KMS-11 (cell line): Measurements from ENCODE around the gene SPINT4.

Source experiments
- H2AFZ ChIP-seq: fragments of 200-600 bp; sonication (generic); 2 replicates; pipeline ENCODE4 v1.6.1; 2016; ENCODE audit warnings: antibody characterized with exemption, mixed run types, low read depth
- H3K27ac ChIP-seq: fragments of 200-600 bp; sonication (generic); 2 replicates; pipeline ENCODE4 v1.6.1; 2016; ENCODE audit warnings: mild to moderate bottlenecking, mixed run types
- H3K27me3 ChIP-seq: fragments of 200-600 bp; sonication (generic); 2 replicates; pipeline ENCODE4 v1.6.1; 2017; ENCODE audit warnings: mild to moderate bottlenecking, low read depth, mixed run types, moderate library complexity; ENCODE audit not compliant: insufficient read depth
- H3K36me3 ChIP-seq: fragments of 200-600 bp; sonication (generic); 2 replicates; pipeline ENCODE4 v1.6.1; 2017; ENCODE audit warnings: mild to moderate bottlenecking, mixed run types; ENCODE audit not compliant: insufficient read depth
- H3K4me1 ChIP-seq: fragments of 200-600 bp; sonication (generic); 2 replicates; pipeline ENCODE4 v1.6.1; 2016; ENCODE audit warnings: mild to moderate bottlenecking, low read depth, mixed run types; ENCODE audit not compliant: poor library complexity, severe bottlenecking
- H3K4me2 ChIP-seq: fragments of 200-600 bp; sonication (generic); 2 replicates; pipeline ENCODE4 v1.7.0; 2016; ENCODE audit warnings: mild to moderate bottlenecking, mixed run types
- H3K4me3 ChIP-seq: fragments of 200-600 bp; sonication (generic); IDR thresholded peaks from 2 replicates; pipeline ENCODE4 v1.6.1; 2017; ENCODE audit warnings: low read depth, low read length, mixed read lengths; ENCODE audit not compliant: insufficient read depth
- H3K79me2 ChIP-seq: fragments of 200-600 bp; sonication (generic); 2 replicates; pipeline ENCODE4 v1.6.1; 2016; ENCODE audit warnings: low read depth, mixed run types; ENCODE audit not compliant: insufficient read depth
- H3K9ac ChIP-seq: fragments of 200-600 bp; sonication (generic); 2 replicates; pipeline ENCODE4 v1.6.1; 2016; ENCODE audit warnings: mild to moderate bottlenecking, mixed run types
- H4K20me1 ChIP-seq: fragments of 200-600 bp; sonication (generic); 2 replicates; pipeline ENCODE4 v1.6.1; 2016; ENCODE audit warnings: mild to moderate bottlenecking, mixed run types; ENCODE audit not compliant: insufficient read depth
- TF ChIP-seq, protein P1 (sequence below): fragments of 200-600 bp; sonication (generic); conservative IDR thresholded peaks from 2 replicates; pipeline ENCODE4 v1.6.1; 2017; ENCODE audit warnings: low read depth, mild to moderate bottlenecking, antibody characterized with exemption, low read length, moderate library complexity, mixed read lengths

Gene SPINT4

GRCh38 chr20:45725134-45725533 lies 3.0 kb downstream of the SPINT4 start:
- H3K4me2 ChIP-seq, result no peak overlapping the region
- H3K4me3 ChIP-seq, result no peak overlapping the region

DNA sequence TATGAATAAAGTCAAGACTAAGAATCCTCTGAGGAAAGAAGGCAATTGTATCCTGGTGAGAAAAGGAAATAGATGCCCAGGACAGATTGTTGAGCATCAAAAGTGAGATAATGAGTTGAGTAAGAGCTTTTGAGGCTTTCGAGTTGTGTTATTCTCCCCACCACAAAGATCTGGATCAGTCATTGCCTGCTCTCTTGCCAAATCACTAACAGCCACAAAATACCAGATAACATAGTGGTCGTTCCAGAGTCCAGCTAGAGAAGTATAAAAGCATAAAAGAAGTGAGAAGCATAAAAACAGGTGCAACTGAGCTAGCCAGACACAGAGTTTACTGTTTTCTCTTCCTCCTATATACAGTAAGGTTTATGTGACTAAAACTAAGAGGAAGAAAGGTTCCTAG lies 4.9 kb downstream of the SPINT4 start:
- Histone ChIP-seq H3K4me3 (no peak overlapping the region), H3K9ac (no peak overlapping the region), H3K79me2 (no peaks in the 10 kb centered on the region), H3K4me2 (peak overlapping the region; percentile 26; the same call in 1 of the 2 replicates), H2AFZ (0 out of 2 replicates have a peak overlapping the region, but pooled peaks have one; percentile 2), H3K4me1 (peaks cover 27% of the 10 kb centered on the region), H4K20me1 (no peaks in the 10 kb centered on the region), H3K27ac (peak overlapping the region; percentile 27; the same call in 1 of the 2 replicates), H3K27me3 (no peaks in the 10 kb centered on the region), H3K36me3 (no peaks in the 10 kb centered on the region)
- TF ChIP-seq, protein P1, sequence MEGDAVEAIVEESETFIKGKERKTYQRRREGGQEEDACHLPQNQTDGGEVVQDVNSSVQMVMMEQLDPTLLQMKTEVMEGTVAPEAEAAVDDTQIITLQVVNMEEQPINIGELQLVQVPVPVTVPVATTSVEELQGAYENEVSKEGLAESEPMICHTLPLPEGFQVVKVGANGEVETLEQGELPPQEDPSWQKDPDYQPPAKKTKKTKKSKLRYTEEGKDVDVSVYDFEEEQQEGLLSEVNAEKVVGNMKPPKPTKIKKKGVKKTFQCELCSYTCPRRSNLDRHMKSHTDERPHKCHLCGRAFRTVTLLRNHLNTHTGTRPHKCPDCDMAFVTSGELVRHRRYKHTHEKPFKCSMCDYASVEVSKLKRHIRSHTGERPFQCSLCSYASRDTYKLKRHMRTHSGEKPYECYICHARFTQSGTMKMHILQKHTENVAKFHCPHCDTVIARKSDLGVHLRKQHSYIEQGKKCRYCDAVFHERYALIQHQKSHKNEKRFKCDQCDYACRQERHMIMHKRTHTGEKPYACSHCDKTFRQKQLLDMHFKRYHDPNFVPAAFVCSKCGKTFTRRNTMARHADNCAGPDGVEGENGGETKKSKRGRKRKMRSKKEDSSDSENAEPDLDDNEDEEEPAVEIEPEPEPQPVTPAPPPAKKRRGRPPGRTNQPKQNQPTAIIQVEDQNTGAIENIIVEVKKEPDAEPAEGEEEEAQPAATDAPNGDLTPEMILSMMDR, result no peak

More at GRCh38 chr20:45725134-45725533, 3.0 kb downstream of the SPINT4 start:
- no peaks in the 10 kb centered on the region for H3K36me3 ChIP-seq
- H3K79me2 ChIP-seq, result no peaks in the 10 kb centered on the region
- no peak overlapping the region for H3K27ac ChIP-seq
- peaks cover 27% of the 10 kb centered on the region for H3K4me1 ChIP-seq
- no peak overlapping the region for H3K9ac ChIP-seq
- H4K20me1 ChIP-seq, result no peaks in the 10 kb centered on the region
- H3K27me3 ChIP-seq, result no peaks in the 10 kb centered on the region
- no peak overlapping the region for H2AFZ ChIP-seq
- TF ChIP-seq, protein P1, result no peak

- TF ChIP-seq, protein P1, result no peak
- Histone ChIP-seq H4K20me1 (no peaks in the 10 kb centered on the region), H3K27ac (no peak overlapping the region), H2AFZ (no peak overlapping the region), H3K4me3 (no peak overlapping the region), H3K9ac (no peak overlapping the region), H3K4me2 (no peak overlapping the region), H3K4me1 (peaks cover 7% of the 10 kb centered on the region), H3K27me3 (no peaks in the 10 kb centered on the region), H3K79me2 (no peaks in the 10 kb centered on the region), H3K36me3 (no peaks in the 10 kb centered on the region)
Measured at GRCh38 chr20:45732199-45732598, 10.1 kb downstream of the SPINT4 start.

GRCh38 chr20:45735552-45735951 lies 13.4 kb downstream of the SPINT4 start:
- Histone ChIP-seq H3K36me3 (no peaks in the 10 kb centered on the region), H3K9ac (no peak overlapping the region), H2AFZ (no peak overlapping the region), H3K27me3 (no peaks in the 10 kb centered on the region), H3K79me2 (no peaks in the 10 kb centered on the region), H3K4me3 (no peak overlapping the region), H3K27ac (no peak overlapping the region), H3K4me1 (no peaks in the 10 kb centered on the region), H4K20me1 (no peaks in the 10 kb centered on the region), H3K4me2 (no peak overlapping the region)
- TF ChIP-seq, protein P1, result no peak
